ENCODE measurements around the gene DIRAS1.
"Not testable (repeated sequence)": the region's sequence is repeated elsewhere in the genome, so short reads cannot be mapped to it uniquely, and the experiment has no call there.

The DIRAS1 gene

GRCh38 chr19:2703691-2704216 is 17.4 kb downstream of the DIRAS1 start:
- no peak for DNase-seq

GRCh38 chr19:2703077-2703437 is 18.1 kb downstream of the DIRAS1 start:
- DNase-seq, result no peak

- peak; percentile 84 for DNase-seq
Measured at GRCh38 chr19:2702170-2703076, 18.7 kb downstream of the DIRAS1 start, which contains the start of gene GNG7. TSS of gene GNG7 (minus strand) at chr19:2702694. CDS start at chr19:2520688, 182,006 bp downstream.

- DNase-seq, result no peak
Measured at GRCh38 chr19:2701361-2702169, 19.6 kb downstream of the DIRAS1 start.

GRCh38 chr19:2700660-2701360 is 20.4 kb downstream of the DIRAS1 start:
- DNase-seq, result no peak

- no peak for DNase-seq
Measured at GRCh38 chr19:2699413-2700140, 21.6 kb downstream of the DIRAS1 start.

GRCh38 chr19:2694196-2694595 is 27.0 kb downstream of the DIRAS1 start:
- DNase-seq, result no peak

- no peak for DNase-seq
Measured at GRCh38 chr19:2693492-2694160, 27.5 kb downstream of the DIRAS1 start.

- DNase-seq, result no peak
Measured at GRCh38 chr19:2691951-2692350, 29.2 kb downstream of the DIRAS1 start.

GRCh38 chr19:2690856-2691255 is 30.3 kb downstream of the DIRAS1 start:
- DNase-seq, result no peak

GRCh38 chr19:2686360-2686759 is 34.8 kb downstream of the DIRAS1 start:
- DNase-seq, result no peak

- no peak for DNase-seq
Measured at GRCh38 chr19:2685204-2685704, 35.9 kb downstream of the DIRAS1 start.

GRCh38 chr19:2683430-2684003 is 37.7 kb downstream of the DIRAS1 start:
- DNase-seq, result no peak

GRCh38 chr19:2680808-2681207 is 40.4 kb downstream of the DIRAS1 start:
- DNase-seq, result no peak

GRCh38 chr19:2679439-2679838 is 41.7 kb downstream of the DIRAS1 start:
- no peak for DNase-seq

- DNase-seq, result not testable (repeated sequence)
Measured at GRCh38 chr19:2678948-2679347, 42.2 kb downstream of the DIRAS1 start.

GRCh38 chr19:2678044-2678671 is 43.0 kb downstream of the DIRAS1 start:
- DNase-seq, result no peak

GRCh38 chr19:2676823-2677222 is 44.3 kb downstream of the DIRAS1 start:
- DNase-seq, result no peak

- no peak for DNase-seq
Measured at GRCh38 chr19:2675892-2676291, 45.3 kb downstream of the DIRAS1 start.

- DNase-seq, result no peak
Measured at GRCh38 chr19:2670217-2670616, 51.0 kb downstream of the DIRAS1 start.

Measured in fibroblast of upper back skin (primary cell).